GM12875 (cell line): ENCODE results near the gene NKG7.

Experiments used
- H3K4me3 ChIP-seq: one replicate; pipeline ENCODE4 v1.5.1; 2011; ENCODE audit warnings: low read depth, low read length, control low read depth
- CTCF ChIP-seq: IDR thresholded peaks from 2 replicates; pipeline ENCODE4 v1.5.1; 2011; ENCODE audit warnings: low read depth, mild to moderate bottlenecking, control low read depth, inconsistent platforms, low read length, moderate library complexity, borderline replicate concordance; ENCODE audit not compliant: insufficient read depth

Gene NKG7

DNA sequence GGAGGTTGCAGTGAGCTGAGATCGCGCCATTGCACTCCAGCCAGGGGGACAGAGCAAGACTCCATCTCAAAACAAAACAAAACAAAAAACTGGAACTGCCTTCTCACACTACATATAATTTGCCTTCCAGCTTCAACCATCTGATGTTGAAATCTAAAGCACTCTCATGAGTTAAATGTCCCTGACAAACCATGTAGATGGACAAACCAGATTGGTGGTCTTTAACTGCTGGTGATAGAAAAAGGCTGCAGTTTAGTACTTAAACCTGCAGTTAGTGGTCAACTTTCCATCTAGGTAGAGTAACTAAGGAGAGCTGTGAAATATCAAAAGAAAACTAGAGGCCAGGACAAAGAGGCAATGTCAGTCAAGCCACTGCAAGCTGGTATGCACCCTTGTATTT, 23.7 kb upstream of the NKG7 start:
- no peak for TF ChIP-seq CTCF

GRCh38 chr19:51394050-51394836, 21.8 kb upstream of the NKG7 start:
- peak; percentile 1; the same call in 1 of the 2 replicates for TF ChIP-seq CTCF

More for the DNA sequence above, 23.7 kb upstream of the NKG7 start:
- H3K4me3 ChIP-seq: no peak overlapping the region

DNA sequence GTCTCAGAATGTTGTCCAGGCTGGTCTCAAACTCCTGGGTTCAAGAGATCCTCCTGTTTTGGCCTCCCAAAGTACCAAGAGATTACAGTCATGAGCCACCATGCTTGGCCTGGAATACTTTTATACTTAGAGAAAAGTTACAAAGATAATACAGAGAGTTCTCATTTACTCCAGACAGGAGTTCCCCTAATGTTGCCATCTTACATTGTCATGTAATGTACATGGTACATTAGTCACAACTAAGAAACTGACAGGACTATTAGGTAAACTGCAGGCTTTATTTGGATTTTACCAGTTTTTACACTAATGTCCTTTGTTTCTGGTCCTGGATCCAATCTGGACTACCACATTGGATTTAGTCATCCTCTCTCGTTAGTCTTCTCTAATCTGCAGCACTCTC, 20.2 kb upstream of the NKG7 start:
- H3K4me3 ChIP-seq: no peak overlapping the region
- no peak for TF ChIP-seq CTCF

More at GRCh38 chr19:51394050-51394836, 21.8 kb upstream of the NKG7 start:
- peak overlapping the region; percentile 71 for H3K4me3 ChIP-seq

GRCh38 chr19:51391073-51391611, 18.7 kb upstream of the NKG7 start:
- no peak for TF ChIP-seq CTCF
- no peak overlapping the region for H3K4me3 ChIP-seq

GRCh38 chr19:51389143-51389542, 16.7 kb upstream of the NKG7 start:
- no peak overlapping the region for H3K4me3 ChIP-seq
- TF ChIP-seq CTCF: no peak

DNA sequence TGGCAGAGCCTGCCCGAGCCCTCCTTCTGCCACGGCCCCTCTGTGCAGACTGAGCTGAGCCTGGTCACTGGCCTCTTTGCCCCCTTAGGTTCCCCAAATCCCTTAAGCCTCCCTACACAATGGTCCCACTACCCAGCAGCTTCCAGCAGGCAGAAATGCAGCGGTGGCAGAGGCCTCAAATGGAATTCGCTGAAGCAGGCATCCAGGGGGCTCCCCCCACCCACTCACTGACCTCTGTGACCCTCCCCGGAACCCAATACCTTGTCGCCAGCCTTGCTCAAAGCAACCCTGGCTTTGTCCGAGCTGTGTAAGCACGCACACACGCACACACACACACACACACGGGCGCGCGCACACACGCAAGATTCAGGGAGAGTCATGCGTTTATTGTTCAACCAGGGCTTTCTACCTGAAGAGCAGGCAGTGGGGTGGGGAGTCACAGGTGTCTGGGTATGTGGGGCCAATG, 15.5 kb upstream of the NKG7 start, which contains the start of gene LIM2:
Gene LIM2 (minus strand): TSS at position 51 of the 466 bp plus-strand sequence. CDS start 531 bp downstream, outside the sequence.
- no peak for TF ChIP-seq CTCF
- H3K4me3 ChIP-seq: no peak within 1 kb of the TSS
